Activated T-cell treated with anti-CD3 and anti-CD28 coated beads, Interleukin-2, amount 50 U/mL, for 4 hours (primary cell): Measurements from ENCODE around the gene BLNK. TPM values are rescaled to one million over a fixed set of nuclear protein-coding genes. Genes with fewer than 3 reads are reported as not detected.

Experiments used
- ATAC-seq, 2 donors: fragments of 200-7000 bp; cut with Tn5 transposase; one replicate each; pipeline ENCODE4 v1.10.0; 2021
- DNase-seq: peaks from one replicate; pipeline ENCODE4 v3.0.0-alpha.2; 2020
- H3K27me3 Mint-ChIP-seq: one replicate; pipeline ENCODE4 v1.8.0; 2021; ENCODE audit warnings: low read depth, mixed read lengths
- H3K36me3 Mint-ChIP-seq: one replicate; pipeline ENCODE4 v1.8.0; 2022; ENCODE audit warnings: mixed read lengths; ENCODE audit not compliant: insufficient read depth
- H3K4me1 Mint-ChIP-seq: one replicate; pipeline ENCODE4 v1.8.0; 2021; ENCODE audit warnings: low read depth, mixed read lengths
- H3K4me3 Mint-ChIP-seq: one replicate; pipeline ENCODE4 v1.8.0; 2021; ENCODE audit warnings: mild to moderate bottlenecking, moderate library complexity, mixed read lengths
- H3K9me3 Mint-ChIP-seq: one replicate; pipeline ENCODE4 v1.8.0; 2021; ENCODE audit warnings: mixed read lengths
- total RNA-seq, 3 donors: library from RNA; stranded (reverse); gene quantifications; one replicate each; pipeline ENCODE4 v1.2.1, GENCODE V29; 2021

The BLNK gene
- total RNA-seq, 3 donors from 2014 or later: 0.13 to 0.95 TPM; not detected in 1

DNA sequence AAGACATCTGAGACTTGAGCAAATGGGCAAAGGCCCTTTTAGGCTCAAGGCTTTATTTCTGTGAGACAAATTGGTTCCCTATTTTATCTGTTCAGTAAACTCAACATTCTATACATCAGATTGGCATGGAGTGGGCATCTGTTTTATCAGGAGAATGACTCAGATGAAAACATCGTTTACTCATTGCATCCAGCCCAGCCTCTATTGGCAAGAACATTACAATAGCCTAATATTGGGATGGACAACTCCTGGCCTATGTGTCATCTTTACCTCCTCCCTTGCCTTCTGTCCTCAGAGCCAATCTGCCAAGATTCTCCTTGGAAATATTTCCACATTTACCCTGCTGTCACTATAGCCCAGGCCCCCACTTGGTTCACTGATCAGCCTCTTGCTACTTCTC, 5.5 kb upstream of the BLNK start:
- DNase-seq: no peak
- H3K27me3 Mint-ChIP-seq: peaks cover 5% of the 10 kb centered on the region
- H3K4me1 Mint-ChIP-seq: no peaks in the 10 kb centered on the region
- H3K4me3 Mint-ChIP-seq: no peak overlapping the region
- ATAC-seq: no peak
- no peaks in the 10 kb centered on the region for H3K36me3 Mint-ChIP-seq
- H3K9me3 Mint-ChIP-seq: no peaks in the 10 kb centered on the region

DNA sequence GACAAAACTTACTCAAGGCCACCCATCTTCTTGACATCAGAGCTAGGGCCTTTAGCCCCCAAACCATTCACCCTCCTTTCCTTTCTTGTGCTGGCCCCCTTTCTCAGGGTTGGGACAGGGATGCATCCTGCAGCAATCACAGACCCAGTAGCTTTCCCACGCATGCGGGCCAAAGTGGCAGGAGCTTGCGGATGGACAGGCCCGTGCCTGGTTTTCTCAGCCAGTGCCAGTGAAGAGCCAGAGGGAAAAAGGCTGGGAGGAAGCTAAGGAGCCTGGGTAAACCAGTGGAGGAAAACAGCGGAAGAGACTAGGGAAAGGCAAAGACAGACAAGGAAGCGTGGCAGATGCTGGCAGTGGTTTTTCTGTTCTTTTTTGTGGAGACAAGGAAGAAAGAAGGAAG, 5.1 kb upstream of the BLNK start:
- DNase-seq (no peak), ATAC-seq (no peak)
- Mint-ChIP-seq H3K9me3 (no peaks in the 10 kb centered on the region), H3K4me1 (no peaks in the 10 kb centered on the region), H3K4me3 (no peak overlapping the region), H3K36me3 (no peaks in the 10 kb centered on the region), H3K27me3 (peaks cover 5% of the 10 kb centered on the region)

DNA sequence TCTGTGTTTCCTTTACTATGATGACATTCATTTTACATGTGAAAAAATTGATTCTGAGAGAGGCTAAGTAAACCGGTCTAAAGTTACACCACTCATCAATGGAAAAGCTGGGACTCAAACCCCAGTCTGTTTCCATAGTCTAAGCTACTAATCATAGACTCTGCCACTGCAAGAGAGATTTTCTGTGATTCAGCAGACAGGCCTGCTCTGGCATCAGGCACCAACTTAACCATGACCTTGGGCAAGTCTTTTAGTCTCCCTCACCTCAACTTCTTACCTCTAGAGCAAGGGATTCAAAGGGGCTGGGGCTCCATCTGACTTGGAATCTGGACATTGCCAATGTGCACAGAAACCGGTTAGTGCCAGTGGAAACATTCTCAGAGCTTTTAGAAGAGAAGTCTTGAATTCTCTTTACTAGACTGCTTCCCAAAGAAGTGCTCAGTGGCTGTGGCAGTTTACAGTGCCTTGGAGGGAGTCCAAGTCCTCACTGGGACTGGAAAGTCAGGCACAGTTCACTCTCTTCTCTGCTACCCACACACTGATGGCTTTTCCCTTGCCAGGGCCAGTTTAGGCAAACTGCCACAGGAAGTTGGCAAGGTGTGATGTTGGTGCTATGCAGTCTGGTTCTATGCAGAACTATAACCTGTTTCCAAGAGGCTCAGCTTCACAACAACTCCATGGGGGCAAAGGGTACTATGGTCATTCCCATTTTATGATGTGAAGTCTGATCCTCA, 4.5 kb upstream of the BLNK start:
- no peak for ATAC-seq
- no peak for DNase-seq

DNA sequence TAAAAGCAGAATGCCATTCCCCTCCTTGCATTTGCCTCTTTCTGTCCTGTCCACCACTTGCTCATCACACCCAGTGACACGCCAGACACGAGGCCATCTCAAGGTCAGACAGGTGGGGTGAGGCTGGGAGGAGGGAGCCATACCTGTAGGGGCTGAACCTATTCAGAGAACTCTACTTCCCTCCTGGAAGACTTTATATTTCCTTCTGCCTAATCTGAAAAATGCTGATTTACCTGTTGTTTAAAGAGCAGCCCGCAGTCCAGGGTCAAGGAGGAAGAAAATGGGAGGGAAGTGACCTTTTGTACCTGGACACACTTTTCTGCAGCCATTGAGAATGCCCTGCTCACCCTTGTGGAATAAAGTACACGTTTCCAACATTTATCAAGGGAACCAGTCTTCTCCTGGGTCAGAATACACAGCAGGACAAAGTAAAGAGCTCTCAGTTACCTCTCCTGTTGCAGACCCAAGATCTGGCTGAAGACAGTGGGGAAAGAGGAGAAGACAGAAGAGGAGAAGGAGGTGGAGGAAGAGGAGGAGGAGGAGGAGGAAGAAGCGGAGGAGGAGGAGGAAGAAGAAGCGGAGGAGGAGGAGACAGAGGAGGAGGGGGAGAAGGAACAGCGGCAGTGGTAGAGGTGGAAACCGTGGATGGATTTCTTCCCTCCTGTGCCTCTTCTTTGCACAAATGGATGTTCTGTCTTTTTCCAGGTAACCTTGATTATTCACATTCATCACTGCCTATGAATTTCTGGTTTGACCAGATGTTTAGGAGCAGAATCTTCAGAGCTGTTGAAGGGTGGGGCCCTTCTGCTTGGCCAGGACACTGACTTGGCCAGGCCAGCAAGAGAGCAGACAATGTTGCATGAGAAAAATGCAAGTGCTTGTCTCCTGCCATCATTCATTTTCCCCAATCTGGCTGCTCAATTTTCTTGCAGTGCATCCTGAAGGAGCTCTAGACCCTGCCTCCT, 1.2 kb upstream of the BLNK start:
- no peak overlapping the region for H3K4me3 Mint-ChIP-seq
- H3K4me1 Mint-ChIP-seq: no peaks in the 10 kb centered on the region
- no peak for ATAC-seq
- peaks cover 8% of the 10 kb centered on the region for H3K27me3 Mint-ChIP-seq
- no peaks in the 10 kb centered on the region for H3K36me3 Mint-ChIP-seq
- no peaks in the 10 kb centered on the region for H3K9me3 Mint-ChIP-seq
- no peak for DNase-seq

More for the DNA sequence above, 4.5 kb upstream of the BLNK start:
- no peaks in the 10 kb centered on the region for H3K4me1 Mint-ChIP-seq
- H3K36me3 Mint-ChIP-seq: no peaks in the 10 kb centered on the region
- H3K4me3 Mint-ChIP-seq: no peak overlapping the region
- H3K9me3 Mint-ChIP-seq: no peaks in the 10 kb centered on the region
- H3K27me3 Mint-ChIP-seq: peaks cover 5% of the 10 kb centered on the region

DNA sequence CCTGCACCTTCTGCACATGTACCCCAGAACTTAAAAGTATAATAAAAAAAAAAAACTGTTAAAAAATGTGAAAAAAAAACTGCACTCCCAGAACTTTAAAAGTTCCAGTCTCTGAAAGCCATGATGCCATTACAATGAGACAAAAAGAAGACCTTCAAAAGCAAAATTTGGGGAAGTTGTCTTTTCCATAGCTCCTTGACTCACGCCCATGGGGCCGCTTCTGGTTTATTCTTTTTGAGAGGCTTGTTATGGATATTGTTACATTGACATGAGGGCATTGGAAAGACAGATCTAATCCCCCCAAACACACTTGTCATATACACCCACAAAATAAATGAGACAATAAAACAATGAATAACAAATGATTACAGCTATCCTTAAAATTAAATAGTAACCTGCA, 798 bp downstream of the BLNK start:
- DNase-seq (no peak), ATAC-seq (no peak)
- Mint-ChIP-seq H3K36me3 (no peaks in the 10 kb centered on the region), H3K27me3 (peaks cover 14% of the 10 kb centered on the region), H3K9me3 (no peaks in the 10 kb centered on the region), H3K4me3 (peak overlapping the region; percentile 51), H3K4me1 (peaks cover 3% of the 10 kb centered on the region)

DNA sequence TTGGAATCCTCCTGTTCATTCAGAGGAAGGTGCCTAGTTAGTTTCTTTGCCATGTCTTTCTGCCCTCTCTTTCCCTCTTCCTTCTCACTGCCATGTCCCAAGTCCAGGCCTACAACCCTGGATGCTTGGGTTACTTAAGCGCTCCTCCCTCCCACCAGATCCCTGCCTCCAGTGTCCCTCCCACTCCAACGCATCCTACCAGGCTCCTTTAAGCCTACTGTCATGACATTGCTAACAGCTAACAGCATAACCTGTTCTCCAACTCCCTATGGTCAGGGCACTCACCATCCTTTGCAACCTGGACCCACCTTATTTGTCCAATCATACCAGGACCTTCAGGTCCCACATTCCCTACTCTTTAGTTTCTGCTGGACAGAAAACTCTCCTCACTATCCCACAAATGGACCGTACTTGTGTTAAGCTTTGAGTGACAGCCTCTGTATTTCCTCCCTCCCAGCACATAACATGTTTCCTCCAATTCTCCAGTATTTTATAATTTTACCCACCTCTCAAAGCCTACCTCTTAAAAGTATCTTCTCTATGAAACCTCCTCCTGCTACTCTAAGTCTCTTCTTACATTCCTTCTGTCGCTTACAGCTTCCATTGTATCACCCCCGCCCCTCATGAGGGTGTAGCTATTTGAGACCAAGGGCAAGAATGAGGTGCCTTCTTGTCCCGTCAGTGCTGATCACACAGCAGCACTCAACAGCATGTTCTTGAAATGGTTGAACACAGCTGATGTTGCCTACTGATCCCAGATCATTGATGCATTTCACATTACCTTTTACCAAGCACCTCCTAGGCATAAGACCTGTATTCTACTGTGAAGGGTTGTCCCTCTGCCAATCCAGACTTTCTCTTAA, 1.7 kb downstream of the BLNK start:
- H3K36me3 Mint-ChIP-seq: no peaks in the 10 kb centered on the region
- ATAC-seq: no peak
- peak overlapping the region; percentile 51 for H3K4me3 Mint-ChIP-seq
- DNase-seq: no peak
- H3K9me3 Mint-ChIP-seq: no peaks in the 10 kb centered on the region
- H3K4me1 Mint-ChIP-seq: peaks cover 3% of the 10 kb centered on the region
- peaks cover 14% of the 10 kb centered on the region for H3K27me3 Mint-ChIP-seq

DNA sequence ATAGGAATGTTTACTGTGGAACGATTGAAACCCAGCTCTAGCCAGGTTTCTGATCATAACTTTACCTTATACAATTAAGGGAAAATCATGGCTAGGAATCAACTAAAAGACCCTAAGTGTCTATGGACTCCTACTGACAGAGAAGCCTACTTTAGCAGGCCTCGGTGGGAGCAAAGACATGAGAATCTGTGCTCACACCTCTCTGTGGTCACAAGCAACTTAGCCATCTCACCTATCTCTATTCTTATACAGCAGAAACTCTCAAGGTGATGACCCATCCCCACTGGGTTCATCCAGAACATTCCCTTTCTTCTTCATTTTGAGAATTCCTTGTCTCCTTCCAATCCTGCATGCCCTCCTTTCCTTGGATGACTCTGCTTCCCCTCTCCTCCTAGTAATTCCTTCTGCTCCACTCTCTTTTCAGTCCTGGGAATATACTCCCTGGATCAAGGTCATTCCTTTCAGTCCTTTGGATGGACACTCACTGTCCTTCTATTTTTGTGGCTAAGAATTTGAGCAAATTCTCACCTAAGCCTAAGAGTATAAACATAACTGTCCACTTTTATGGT, 2.9 kb downstream of the BLNK start:
- no peaks in the 10 kb centered on the region for H3K9me3 Mint-ChIP-seq
- no peak for ATAC-seq
- H3K4me3 Mint-ChIP-seq: no peak overlapping the region
- DNase-seq: no peak
- H3K27me3 Mint-ChIP-seq: peaks cover 16% of the 10 kb centered on the region
- H3K4me1 Mint-ChIP-seq: peaks cover 3% of the 10 kb centered on the region
- no peaks in the 10 kb centered on the region for H3K36me3 Mint-ChIP-seq

DNA sequence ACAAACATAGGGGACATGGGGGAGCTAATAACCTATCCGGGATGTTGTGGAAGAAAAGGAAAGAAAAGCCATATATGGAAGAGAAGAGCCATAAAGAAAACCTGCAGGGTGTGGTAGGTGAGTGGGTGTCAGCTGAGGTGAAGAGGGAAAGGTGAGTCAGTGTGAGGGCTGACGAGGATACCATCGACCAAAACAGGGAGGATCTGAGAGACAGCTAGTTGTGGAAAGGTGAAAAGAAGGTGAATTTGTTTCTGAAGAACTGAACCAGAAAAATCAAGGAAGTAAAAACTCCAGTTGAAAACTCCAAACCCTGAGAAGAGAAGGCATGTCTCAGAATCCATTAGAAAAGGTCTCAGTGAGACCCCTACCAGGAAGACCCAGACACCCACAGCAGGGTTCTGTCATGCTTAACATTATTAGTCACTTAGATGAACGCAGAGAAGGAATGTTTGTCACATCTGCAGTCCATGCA, 4.1 kb downstream of the BLNK start:
- ATAC-seq (no peak), DNase-seq (no peak)
- H3K27me3 Mint-ChIP-seq: peaks cover 16% of the 10 kb centered on the region
- peaks cover 3% of the 10 kb centered on the region for H3K4me1 Mint-ChIP-seq
- no peak overlapping the region for H3K4me3 Mint-ChIP-seq
- no peaks in the 10 kb centered on the region for H3K36me3 Mint-ChIP-seq
- H3K9me3 Mint-ChIP-seq: no peaks in the 10 kb centered on the region

DNA sequence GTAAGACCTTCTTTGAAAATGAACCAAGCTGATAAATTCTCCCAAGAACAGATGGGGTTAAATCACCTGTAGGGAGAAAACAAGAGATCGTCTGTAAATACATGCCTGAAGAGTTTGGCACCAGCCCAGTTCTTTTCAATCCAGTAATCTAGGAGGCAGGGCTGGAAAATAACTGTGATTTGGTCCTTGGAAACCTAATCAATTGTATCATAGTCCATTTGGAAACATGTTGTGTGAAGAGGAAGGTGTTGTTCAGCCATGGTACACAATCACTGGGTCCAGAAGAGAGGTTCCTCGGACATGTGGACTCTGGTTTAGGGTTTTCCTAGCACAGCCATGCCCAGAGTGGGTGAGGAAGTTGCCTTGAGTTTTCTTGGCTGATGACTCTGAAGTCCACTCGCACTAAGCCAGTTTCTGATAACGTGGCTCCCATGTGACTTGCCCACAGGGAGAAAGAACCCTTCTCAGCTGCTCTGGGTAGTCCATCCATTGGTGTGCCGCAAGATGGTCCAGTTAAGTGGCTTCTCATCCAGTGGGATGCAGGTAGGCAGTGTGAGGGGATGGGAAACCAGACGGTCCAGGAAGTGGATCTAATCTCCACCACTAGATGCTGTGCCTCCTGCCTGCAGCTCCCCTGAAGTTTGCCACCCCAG, 5.1 kb downstream of the BLNK start:
- ATAC-seq (no peak), DNase-seq (no peak)
- Mint-ChIP-seq H3K9me3 (no peaks in the 10 kb centered on the region), H3K27me3 (peaks cover 16% of the 10 kb centered on the region), H3K4me3 (no peak overlapping the region), H3K4me1 (peaks cover 3% of the 10 kb centered on the region), H3K36me3 (no peaks in the 10 kb centered on the region)

DNA sequence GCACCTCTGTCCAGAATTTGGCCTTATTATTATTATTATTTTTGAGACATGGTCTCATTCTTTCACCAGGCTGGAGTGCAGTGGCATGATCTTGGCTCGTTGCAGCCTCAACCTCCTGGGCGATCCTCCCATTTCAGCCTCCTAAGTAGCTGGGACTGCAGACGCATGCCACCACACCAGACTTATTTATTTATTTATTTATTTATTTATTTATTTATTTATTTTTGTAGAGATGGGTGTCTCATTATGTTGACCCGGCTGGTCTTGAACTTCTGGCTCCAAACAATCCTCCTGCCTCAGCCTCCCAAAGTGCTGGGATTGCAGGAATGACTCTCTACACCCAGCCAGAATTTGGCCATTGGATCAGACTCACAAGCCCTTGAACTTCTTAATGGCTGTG, 6.4 kb downstream of the BLNK start:
- Mint-ChIP-seq H3K4me3 (no peak overlapping the region), H3K36me3 (no peaks in the 10 kb centered on the region), H3K4me1 (peaks cover 3% of the 10 kb centered on the region), H3K9me3 (no peaks in the 10 kb centered on the region), H3K27me3 (peaks cover 16% of the 10 kb centered on the region)
- no peak for DNase-seq
- ATAC-seq: no peak

DNA sequence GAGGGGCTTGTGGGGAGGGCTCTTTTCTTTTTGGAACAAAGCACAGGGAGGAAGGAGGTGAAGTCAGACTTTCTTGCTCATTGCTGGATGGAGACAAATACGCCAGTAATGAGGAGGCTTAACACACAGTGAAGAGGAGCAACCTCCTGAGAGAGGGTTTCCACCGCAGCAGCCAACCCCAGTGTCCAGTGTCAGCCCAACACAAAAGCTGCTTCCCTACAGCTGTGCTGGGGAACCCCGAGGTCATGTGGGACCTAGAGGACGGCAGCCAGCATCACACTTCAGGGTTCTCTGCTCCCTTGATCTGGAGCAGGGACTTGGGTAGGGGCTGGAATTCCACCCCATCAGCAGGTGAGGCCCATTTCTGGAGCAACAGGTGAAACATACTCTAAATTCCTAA, 7.7 kb downstream of the BLNK start:
- H3K4me1 Mint-ChIP-seq: peaks cover 3% of the 10 kb centered on the region
- ATAC-seq: no peak
- H3K4me3 Mint-ChIP-seq: no peak overlapping the region
- no peak for DNase-seq
- no peaks in the 10 kb centered on the region for H3K9me3 Mint-ChIP-seq
- peaks cover 9% of the 10 kb centered on the region for H3K27me3 Mint-ChIP-seq
- no peaks in the 10 kb centered on the region for H3K36me3 Mint-ChIP-seq

DNA sequence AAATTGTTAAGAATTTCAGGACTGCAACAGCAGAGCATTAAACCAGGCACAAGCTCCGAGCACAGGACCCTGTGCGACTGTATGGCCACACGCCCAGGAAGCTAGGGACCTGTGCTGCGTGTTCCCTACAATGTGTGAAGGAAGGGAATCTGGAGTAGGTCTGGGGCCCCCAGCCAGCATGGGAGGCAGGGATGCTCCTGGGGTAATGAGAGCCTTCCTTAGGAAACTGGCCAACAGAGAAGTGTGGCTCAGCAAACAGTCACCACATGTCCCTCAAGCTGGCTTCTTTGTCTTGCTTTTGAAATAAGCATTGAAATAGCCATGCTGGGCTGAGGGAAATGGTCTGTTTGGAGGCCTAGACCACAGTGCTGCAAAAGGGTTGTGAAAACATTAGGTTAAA, 8.2 kb downstream of the BLNK start:
- ATAC-seq (no peak), DNase-seq (no peak)
- Mint-ChIP-seq H3K36me3 (no peaks in the 10 kb centered on the region), H3K27me3 (peaks cover 8% of the 10 kb centered on the region), H3K4me1 (peaks cover 3% of the 10 kb centered on the region), H3K9me3 (no peaks in the 10 kb centered on the region), H3K4me3 (no peak overlapping the region)

DNA sequence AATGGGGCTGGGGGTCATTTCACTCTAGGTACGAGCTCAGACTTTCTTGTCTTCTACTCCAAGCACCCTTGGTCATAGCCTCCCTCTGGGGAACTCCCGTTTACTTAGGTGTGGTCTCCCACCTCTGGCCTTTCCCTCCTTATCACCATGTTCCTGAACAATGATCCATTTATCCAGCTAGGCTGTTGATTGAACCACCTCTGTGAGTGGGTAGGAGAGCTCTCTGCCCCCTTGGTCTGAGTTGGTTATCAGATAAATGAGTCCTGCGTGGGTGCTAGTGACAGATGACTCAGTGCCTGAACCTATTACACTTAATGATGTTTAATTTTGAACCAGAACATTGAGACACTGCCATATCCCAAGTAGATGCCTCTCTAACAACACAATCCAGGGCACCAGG, 9.4 kb downstream of the BLNK start:
- DNase-seq (no peak), ATAC-seq (no peak)
- Mint-ChIP-seq H3K9me3 (no peaks in the 10 kb centered on the region), H3K27me3 (peaks cover 4% of the 10 kb centered on the region), H3K36me3 (no peaks in the 10 kb centered on the region), H3K4me3 (no peak overlapping the region), H3K4me1 (no peaks in the 10 kb centered on the region)
